ENCODE results near the gene TNRC6B.

TNRC6B gene

GRCh38 chr22:40251106-40251505, 73.4 kb downstream of the TNRC6B start:
- no peak overlapping the region for H3K27ac ChIP-seq (ENCODE audit: low read depth, low read length, poor library complexity, severe bottlenecking)
- H4K20me1 ChIP-seq (ENCODE audit: insufficient read depth, low read length) = no peaks in the 10 kb centered on the region
- peaks cover 32% of the 10 kb centered on the region for H3K79me2 ChIP-seq (ENCODE audit: insufficient read depth, low read length)
- H3K9me3 ChIP-seq (ENCODE audit: low read length) = no peaks in the 10 kb centered on the region
- no peak overlapping the region for H3K4me2 ChIP-seq (ENCODE audit: low read length)
- no peak overlapping the region for H3K4me3 ChIP-seq (ENCODE audit: low read depth, low read length, poor library complexity, severe bottlenecking)
- H2AFZ ChIP-seq (ENCODE audit: low read length) = no peak overlapping the region
- H3K4me1 ChIP-seq (ENCODE audit: insufficient read depth, low read length, severe bottlenecking) = no peaks in the 10 kb centered on the region
- H3K27me3 ChIP-seq (ENCODE audit: insufficient read depth, low read length) = no peaks in the 10 kb centered on the region
- H3K36me3 ChIP-seq (ENCODE audit: insufficient read depth, low read length) = peaks cover 84% of the 10 kb centered on the region
- no peak overlapping the region for H3K9ac ChIP-seq (ENCODE audit: low read length)
- H3K9me2 ChIP-seq (ENCODE audit: low read depth, low read length) = no peaks in the 10 kb centered on the region
- H3F3A ChIP-seq (ENCODE audit: insufficient read depth, low read length) = no peaks in the 10 kb centered on the region
- TF ChIP-seq CTCF (IDR thresholded peaks at IDR 0.05; ENCODE audit: low read length) (no peak), EZH2 (IDR thresholded peaks at IDR 0.05; ENCODE audit: borderline replicate concordance, low read length) (no peak)

- Histone ChIP-seq H3K9me3 (ENCODE audit: low read length) (no peaks in the 10 kb centered on the region), H3K4me2 (ENCODE audit: low read length) (no peak overlapping the region), H3K27ac (ENCODE audit: low read depth, low read length, poor library complexity, severe bottlenecking) (no peak overlapping the region), H3K36me3 (ENCODE audit: insufficient read depth, low read length) (peaks cover 80% of the 10 kb centered on the region), H3K4me1 (ENCODE audit: insufficient read depth, low read length, severe bottlenecking) (no peaks in the 10 kb centered on the region), H3F3A (ENCODE audit: insufficient read depth, low read length) (no peaks in the 10 kb centered on the region), H2AFZ (ENCODE audit: low read length) (no peak overlapping the region), H3K9me2 (ENCODE audit: low read depth, low read length) (no peaks in the 10 kb centered on the region), H4K20me1 (ENCODE audit: insufficient read depth, low read length) (no peaks in the 10 kb centered on the region), H3K9ac (ENCODE audit: low read length) (no peak overlapping the region), H3K4me3 (ENCODE audit: low read depth, low read length, poor library complexity, severe bottlenecking) (no peak overlapping the region), H3K27me3 (ENCODE audit: insufficient read depth, low read length) (no peaks in the 10 kb centered on the region), H3K79me2 (ENCODE audit: insufficient read depth, low read length) (peaks cover 32% of the 10 kb centered on the region)
- TF ChIP-seq CTCF (IDR thresholded peaks at IDR 0.05; ENCODE audit: low read length) (no peak), EZH2 (IDR thresholded peaks at IDR 0.05; ENCODE audit: borderline replicate concordance, low read length) (no peak)
These were observed 74.4 kb downstream of the TNRC6B start for GRCh38 chr22:40252146-40252545.

GRCh38 chr22:40256516-40256915, 78.8 kb downstream of the TNRC6B start:
- Histone ChIP-seq H3K4me3 (ENCODE audit: low read depth, low read length, poor library complexity, severe bottlenecking) (no peak overlapping the region), H2AFZ (ENCODE audit: low read length) (no peak overlapping the region), H3K27me3 (ENCODE audit: insufficient read depth, low read length) (no peaks in the 10 kb centered on the region), H3K4me1 (ENCODE audit: insufficient read depth, low read length, severe bottlenecking) (no peaks in the 10 kb centered on the region), H3K36me3 (ENCODE audit: insufficient read depth, low read length) (peaks cover 66% of the 10 kb centered on the region), H3F3A (ENCODE audit: insufficient read depth, low read length) (no peaks in the 10 kb centered on the region), H3K27ac (ENCODE audit: low read depth, low read length, poor library complexity, severe bottlenecking) (no peak overlapping the region), H3K79me2 (ENCODE audit: insufficient read depth, low read length) (no peaks in the 10 kb centered on the region), H3K9me3 (ENCODE audit: low read length) (no peaks in the 10 kb centered on the region), H3K9ac (ENCODE audit: low read length) (no peak overlapping the region), H3K9me2 (ENCODE audit: low read depth, low read length) (no peaks in the 10 kb centered on the region), H3K4me2 (ENCODE audit: low read length) (no peak overlapping the region), H4K20me1 (ENCODE audit: insufficient read depth, low read length) (no peaks in the 10 kb centered on the region)
- TF ChIP-seq CTCF (IDR thresholded peaks at IDR 0.05; ENCODE audit: low read length) = no peak
- no peak for TF ChIP-seq EZH2 (IDR thresholded peaks at IDR 0.05; ENCODE audit: borderline replicate concordance, low read length)

All from OCI-LY1 (cell line).